HG03175 (cell line): ENCODE measurements around the gene TMED4.

ENCODE experiments used
- ATAC-seq: cut with Tn5 transposase; IDR thresholded peaks from one replicate; pipeline ENCODE4 v1.9.1; 2021; ENCODE audit warnings: mild to moderate bottlenecking, moderate library complexity; ENCODE audit not compliant: unreplicated experiment

TMED4 gene

DNA sequence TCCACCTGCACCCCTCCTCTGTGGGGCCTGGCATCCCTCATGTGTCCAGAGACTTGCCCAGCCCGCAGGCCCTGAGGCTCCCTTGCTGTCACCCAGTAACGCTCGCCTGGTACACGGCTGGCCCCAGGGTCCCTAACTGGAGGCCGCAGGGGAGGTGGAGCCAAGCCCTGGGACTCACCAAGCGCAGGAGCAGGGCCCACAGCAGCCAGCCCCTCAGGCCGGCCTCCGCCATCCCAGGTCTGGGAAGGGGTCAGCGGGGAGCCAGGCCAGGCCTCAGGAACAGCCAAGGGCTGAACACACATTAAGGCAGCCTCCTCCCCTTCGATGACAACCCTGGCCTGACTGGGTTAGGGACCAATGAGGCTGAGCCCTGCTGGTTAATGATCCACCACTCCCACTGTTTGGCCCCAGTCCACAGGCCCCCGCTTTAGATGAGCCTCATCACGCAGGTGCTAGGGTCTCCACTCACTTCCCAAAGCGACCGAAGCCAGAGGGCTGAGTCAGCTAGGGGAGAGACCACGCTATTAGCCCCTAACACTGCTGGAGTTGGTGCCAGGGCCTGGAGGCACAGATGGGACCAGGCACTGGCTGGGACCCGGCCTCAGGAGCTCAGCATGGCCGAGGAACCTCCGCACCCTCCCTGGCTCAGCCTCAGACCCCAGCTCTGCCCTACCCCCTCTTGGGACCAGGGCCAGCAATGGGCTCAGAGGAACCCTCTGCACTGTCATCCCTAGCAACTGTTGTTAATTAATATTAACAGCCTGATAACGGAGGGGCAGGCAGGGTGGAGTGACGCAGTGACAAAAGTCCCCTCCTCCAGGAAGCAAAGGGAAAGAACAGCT, 40.8 kb downstream of the TMED4 start, which contains the start of gene NPC1L1:
Gene NPC1L1, minus strand, starts transcription at position 303 of the 842 bp plus-strand sequence. Its CDS starts 71 bp downstream, at position 232.
- ATAC-seq = no peak

DNA sequence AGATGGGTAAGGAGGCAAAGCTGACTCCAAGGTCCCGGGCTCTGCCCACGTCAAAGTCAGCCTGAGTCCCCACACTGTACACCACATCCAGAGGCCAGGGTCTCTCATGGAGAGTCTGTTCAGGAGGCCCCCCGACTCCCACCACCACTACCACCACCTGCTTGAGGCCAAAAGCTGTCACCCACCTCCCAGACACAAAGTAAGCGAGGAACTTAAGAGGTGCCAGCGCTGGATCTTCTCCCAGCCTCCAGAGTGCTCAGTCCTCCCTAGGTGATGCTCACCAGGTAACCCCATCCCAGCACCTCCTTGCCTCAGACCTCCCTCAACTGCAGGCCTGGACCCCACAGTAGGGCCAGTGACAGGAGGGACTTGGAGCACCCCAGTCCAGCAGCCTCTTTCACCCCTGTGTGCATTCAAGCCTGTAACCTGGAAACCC, 41.4 kb downstream of the TMED4 start:
- ATAC-seq = no peak

DNA sequence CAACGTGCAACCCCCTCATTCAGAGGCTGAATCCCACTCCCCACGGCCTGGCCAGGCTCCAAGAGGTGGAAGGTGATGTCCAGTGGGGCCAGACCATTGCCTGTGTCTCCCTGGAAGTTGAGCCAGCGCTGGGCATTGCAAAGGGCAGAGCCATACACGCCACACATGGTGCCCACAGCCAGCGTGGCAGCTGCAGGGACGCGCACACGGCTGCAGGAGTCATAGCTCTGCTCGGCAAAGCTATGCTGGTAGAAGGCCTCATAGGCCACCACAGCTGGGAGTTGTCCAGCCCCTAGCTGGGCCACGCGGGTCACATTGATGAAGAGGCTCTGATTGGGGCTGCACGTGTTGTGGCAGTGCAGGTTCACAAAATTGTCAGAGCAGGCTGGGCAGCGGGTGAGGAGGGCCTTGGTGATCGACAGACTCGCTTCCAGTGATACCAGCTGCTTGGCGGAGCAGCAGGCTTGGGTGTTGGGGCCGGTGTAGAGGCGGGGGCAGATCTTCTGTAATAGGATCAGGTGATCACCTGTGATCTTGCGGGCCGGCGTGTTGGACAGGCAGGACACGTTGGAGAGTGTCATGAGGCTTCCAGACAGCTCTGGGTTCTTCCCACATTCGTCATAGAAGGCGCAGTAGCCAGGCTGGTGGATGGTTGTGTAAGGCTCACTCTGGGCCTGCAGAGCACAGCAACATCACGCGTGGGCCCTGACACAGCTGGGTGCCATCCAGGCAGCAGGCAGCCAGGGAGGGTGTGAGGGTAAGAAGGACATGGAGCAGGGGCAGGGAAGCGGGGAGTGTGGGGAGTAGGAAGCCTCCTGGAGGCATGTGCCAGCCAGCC, 42.1 kb downstream of the TMED4 start:
- no peak for ATAC-seq

DNA sequence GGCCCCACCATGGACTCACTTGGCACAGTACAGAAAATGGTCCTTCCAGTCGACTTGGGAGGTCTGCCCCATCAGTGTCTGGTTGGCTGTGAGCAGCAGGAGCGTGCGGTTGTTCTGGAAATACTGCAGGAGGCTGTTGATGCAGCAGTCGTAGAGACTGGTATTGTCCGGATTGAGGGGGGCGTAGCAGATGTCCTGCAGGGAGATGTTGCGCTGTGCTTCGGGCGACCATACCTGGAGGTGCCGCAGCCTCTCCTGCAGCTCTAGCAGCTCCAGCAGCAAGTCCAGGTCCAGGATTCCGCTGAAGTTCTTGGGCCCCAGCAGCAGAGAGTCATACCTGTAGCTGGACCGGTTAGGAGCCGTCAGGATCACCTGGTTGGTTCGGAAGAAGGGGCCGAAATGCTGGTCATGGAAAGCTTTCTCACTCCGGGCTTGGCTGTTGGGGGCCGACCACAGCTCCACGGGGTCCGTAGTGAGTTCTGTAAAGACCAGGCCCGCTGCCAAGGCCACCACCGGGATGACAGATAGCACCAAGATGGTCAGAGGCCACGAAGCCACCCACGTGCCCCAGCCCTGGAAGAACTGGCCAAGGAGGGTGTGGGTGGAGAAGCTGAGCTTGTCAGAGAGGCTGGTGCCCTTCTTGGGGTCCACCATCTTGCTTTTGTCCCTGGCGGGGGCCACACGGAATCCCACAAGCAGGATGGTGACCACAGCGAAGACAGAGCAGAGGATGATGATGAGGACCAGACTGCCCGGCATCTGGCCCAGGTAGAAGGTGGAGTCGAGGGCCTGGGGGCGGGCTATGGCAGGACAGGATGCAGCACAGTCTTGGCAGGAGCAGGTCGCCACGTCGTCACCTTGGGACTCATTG, 43.0 kb downstream of the TMED4 start:
- ATAC-seq = no peak

DNA sequence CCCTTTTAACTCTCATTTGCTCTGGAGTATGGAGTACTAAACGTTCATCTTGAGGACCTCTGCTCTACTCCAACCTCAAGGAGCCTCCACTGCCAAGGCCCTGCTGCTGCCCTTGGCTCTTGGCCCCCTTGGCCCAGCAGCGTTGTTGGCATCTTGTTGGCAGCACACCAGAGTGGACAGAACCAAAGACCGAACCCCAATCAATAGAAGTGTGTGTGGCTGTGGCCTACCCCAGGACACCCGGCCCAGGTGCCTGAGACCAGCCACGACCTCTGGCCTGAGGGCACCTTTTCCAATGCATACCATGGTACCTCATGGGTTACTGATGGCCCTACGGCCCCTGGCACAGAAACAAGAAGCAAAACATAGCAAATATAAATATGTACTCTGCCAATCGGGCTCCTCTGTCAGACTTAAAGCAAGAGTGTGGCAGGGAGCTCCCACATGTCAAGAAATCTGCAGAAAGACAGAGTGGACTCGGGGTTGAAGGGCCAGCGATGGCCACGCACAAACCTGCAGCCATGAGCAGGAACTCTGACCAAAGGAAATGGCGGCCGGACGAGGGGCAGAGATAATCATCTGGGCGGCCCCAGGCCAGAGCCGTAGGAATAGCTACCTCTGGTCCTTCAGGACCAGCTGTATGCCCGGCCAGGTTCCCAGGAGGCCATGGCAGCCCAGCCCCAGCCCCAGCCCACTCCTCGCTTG, 43.8 kb downstream of the TMED4 start:
- ATAC-seq = no peak

DNA sequence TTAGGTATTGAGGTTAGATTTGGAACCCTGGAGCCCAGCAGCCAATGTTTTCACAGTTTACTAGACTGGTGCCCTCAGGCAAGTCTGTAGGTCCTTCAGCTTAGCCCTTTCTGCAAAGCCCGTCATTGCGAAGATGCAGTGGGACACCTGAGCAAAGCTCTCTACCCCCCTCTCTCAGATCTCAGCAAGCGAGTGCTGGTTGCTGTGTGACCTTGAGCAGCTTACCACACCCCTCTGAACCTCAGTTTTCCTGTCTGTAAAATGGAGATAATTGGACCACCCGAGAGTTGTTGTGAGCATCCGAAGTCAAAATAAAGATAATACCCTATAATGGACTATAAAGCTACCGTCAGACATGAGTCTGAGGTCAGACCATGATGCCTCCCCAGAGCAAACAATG, 44.6 kb downstream of the TMED4 start:
- ATAC-seq = no peak

DNA sequence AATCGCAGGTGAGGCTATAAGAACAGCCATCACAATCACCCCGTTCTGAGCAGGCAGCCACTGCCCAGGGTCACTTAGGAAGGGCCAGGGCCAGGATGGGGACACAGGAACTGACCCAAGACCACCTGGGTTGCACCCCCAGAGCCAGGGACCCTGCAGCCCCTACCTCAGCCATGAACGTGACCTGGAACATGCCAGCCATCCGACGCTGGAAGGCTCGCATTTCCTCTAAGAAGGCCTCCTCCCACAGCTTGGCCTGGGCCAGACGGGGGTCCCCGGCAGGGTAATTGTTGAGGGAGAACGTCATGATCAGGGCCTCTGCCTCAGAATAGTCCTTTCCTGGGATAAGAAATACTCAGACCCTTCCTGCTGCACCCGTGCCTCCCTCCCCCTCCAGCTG, 45.9 kb downstream of the TMED4 start:
- ATAC-seq = no peak

DNA sequence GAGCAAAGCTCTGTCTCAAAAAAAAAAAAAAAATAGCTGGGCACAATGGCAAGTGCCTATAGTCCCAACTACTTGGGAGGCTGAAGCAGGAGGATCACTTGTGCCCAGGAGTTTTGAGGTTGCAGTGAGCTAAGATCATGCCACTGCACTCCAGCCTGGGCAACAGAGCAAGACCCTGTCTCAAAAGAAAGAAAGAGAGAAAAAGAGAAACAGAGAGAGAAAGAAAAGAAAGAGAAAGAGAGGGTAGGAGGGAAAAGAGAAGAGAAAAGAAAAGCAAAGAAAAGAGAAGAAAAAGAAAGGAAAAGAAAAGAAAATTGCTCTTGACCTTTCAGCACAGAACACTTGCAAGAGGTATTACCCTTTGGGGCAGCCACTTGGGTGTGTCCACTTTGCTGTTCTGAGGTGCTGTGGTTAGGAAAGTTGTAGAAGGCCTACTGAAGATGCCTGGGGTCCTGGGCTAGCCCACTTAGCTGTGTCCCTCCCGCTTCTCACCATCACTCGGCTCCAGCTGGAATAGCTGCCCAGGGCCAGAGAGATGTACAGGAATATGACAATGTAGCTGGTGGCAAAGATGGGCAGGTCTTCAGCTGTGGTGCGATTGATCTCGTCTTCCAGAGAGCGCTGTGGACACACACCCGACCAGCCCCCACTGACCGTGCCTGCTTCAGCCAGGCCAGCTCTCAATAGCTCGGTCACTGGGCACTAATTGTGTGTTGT, 46.5 kb downstream of the TMED4 start:
- ATAC-seq = no peak

DNA sequence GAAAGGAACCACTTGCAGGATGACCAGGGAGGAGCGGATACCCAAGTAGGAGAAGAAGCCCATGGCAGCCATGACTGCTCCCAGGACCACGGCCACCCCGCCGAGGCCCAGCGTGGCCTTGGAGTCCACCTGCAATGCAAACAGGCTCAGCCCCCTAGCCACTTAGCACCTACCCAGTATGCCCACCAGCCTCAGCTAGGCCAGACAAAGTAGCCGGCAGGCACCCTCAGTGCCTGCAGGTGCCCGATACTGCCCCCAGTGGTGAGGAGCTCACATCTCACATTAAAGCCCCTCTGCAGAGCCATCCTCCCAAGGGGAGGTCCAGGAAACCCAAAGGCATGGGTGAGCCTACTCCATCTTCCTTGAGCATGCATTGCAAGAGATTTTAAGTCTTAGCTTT, 47.5 kb downstream of the TMED4 start:
- ATAC-seq = peak; percentile 71

DNA sequence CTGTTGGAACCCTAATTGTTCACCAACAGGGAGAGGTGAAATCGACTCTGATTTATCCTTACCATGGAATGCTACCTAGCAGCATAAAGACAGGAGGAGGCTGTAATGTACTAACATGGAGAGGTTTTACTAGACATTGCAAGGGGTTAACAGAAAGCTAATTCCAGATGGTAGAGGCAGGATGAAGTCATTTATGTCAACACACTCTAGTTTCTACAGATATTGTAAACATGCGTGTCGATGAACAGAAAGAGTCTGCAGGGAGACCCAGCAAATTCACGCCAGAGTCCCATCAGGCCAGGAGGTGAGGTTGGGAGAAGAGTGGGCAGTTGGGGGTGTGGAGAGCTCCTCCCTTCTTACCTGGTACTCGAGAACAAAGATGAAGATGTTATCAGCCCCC, 47.9 kb downstream of the TMED4 start:
- no peak for ATAC-seq

DNA sequence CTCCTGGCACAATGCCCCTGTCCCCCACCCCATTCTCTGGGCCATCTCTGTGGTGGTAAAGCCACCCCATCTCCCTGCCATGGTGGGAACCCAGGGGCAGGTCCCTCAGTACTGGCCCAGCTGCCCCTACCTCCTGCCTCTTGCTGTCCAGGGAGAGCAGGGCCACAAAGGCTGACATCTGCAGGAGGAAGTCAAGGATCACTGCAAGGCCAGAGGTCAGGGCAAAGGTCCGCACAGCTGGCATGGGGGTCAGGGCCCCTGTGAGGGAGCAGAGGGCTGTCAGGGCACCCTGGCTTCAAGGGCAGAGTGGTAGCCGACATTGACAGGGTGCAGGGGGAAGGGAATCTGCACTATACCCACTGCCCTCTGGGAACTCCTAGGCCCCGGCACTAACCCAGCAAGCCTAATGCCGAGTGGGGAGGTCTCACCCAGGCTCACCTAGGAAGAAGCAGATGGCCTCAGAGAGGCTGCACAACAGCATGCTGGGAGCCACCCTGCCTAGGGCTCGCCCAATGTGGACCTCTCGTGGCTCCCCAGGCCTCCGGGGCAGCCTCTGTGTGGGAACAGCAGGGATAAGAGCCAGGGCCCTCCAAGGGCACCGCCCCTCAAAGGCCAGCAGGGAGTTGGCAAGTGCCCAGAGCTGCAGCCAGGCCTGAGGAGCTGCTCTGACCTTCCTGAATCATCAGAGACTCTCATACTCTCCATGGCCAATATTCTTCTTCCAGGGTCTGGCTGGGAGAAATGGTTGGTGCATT, 48.6 kb downstream of the TMED4 start:
- ATAC-seq = no peak

DNA sequence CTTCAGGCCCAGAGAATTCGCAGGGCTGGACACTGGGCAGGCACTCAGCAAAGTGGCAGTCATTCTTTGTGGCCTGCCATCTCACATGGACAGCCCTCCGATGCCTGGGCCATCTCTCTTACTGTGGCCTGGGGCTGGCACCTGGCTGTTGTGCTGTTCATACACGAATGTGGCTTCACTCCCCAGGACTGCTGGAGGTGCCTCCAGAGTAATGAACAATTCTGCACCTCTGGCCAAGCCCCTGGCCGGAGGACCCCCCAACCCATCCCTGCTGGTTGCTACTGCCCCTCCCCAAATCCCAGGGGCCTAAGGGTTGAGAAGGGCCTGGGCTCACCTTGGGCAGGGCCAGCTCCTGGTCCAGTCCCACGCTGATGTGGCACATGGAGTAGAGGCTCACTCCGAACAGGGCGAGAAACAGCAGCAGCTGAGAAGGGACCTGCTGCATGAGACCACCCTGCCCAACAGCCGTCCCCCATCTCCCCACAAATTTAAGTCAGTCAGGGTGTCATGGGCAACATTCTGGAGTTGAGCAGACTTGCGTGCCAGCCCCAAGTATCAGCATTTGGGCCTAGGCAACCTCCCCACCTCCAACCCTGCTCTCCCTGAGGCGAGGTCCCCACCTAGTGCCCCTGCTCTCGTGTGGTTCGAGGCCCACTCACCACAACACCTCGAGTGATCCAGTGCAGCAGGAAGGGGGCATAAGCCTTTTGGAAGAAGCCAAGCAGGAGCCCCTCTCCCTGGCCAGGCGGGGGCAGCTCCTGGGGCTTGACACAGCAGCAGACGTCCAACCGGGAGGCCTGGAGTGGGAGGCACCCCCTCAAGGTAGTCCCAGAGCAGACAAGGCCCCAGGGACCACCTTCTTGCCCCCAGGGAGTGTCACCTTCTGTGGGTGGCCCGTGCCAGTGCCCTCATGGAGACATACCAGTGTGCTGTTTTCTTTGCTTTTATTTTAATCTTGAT, 50.3 kb downstream of the TMED4 start:
- no peak for ATAC-seq

DNA sequence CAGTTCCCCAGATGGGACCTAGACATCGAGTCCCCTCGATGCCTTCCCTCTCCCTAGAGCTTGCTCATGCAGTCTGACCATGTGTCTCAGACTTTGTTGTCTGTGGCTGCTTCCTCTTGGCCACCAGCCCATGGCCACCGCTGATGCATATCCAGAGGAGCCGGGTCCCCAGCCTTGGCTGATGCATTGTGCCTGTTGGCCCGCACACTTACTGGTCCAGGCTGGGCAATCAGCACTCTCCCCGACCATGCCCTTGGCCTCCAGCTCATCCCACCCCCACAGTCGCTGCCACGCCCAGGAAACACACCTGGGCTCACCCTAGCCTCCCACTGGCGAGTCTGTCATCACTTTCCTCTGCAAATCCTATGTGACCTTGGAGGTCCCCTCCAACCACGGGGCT, 51.0 kb downstream of the TMED4 start:
- ATAC-seq = no peak
